ENCODE data around the gene CABP7.

CABP7 gene

DNA sequence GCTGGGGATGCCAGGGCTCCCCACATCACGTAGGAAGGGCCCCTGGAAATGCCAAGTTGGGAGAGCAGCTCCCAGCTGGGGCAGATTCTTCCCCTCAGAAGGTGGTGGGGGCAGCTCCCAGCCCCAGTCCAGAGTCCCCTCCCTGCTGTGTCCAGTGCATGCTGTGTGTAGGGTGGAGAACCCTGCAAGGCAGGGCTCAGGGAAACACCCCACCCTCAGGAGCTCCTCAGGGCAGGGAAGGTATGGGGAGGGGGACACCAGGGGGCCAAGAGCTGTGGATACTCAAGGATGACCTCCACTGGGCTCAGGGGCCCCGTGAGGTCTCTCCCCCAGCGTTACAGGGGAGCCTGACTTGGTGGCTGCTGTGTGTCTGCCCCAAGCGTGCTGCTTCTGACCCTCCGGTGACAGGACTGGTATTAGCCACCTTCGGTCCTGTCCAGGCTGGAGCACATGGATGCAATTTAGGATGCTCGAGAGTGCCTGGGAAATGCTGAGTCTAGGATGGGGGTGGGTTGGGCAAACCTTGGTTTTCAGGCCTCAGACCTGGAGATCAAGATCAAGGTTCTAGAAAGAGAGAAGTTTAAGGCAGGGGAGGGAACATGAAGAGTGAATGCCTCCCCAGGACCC lies 16.1 kb upstream of the CABP7 start:
- no peaks in the 10 kb centered on the region for H3K36me3 ChIP-seq (ENCODE audit: insufficient read depth, low read length)
- no peak overlapping the region for H3K4me3 ChIP-seq (ENCODE audit: low read depth in 1 of 2, low read length in 2 of 2)
- H3K4me1 ChIP-seq (ENCODE audit: insufficient read depth, low read length), result peaks cover 14% of the 10 kb centered on the region
- H3K27ac ChIP-seq (ENCODE audit: low read depth, low read length), result no peak overlapping the region
- H3K9me3 ChIP-seq (ENCODE audit: low read length), result no peaks in the 10 kb centered on the region
- no peak overlapping the region for H3K9ac ChIP-seq (ENCODE audit: low read length)
- H3K27me3 ChIP-seq (ENCODE audit: control insufficient read depth in 1 of 2, insufficient read depth in 2 of 2, low read length in 2 of 2), result peaks cover 0 to 30% of the 10 kb centered on the region in 2 donors

- H3K9me3 ChIP-seq (ENCODE audit: low read length), result no peaks in the 10 kb centered on the region
- H3K4me1 ChIP-seq (ENCODE audit: insufficient read depth, low read length), result peaks cover 14% of the 10 kb centered on the region
- no peak overlapping the region for H3K4me3 ChIP-seq (ENCODE audit: low read depth in 1 of 2, low read length in 2 of 2)
- no peak overlapping the region for H3K27ac ChIP-seq (ENCODE audit: low read depth, low read length)
- no peak overlapping the region for H3K9ac ChIP-seq (ENCODE audit: low read length)
- H3K27me3 ChIP-seq (ENCODE audit: control insufficient read depth in 1 of 2, insufficient read depth in 2 of 2, low read length in 2 of 2), result peaks cover 0 to 30% of the 10 kb centered on the region in 2 donors
- H3K36me3 ChIP-seq (ENCODE audit: insufficient read depth, low read length), result no peaks in the 10 kb centered on the region
These were observed 15.1 kb upstream of the CABP7 start for GRCh38 chr22:29704528-29705285.

- peaks cover 0 to 29% of the 10 kb centered on the region in 2 donors for H3K27me3 ChIP-seq (ENCODE audit: control insufficient read depth in 1 of 2, insufficient read depth in 2 of 2, low read length in 2 of 2)
- H3K4me1 ChIP-seq (ENCODE audit: insufficient read depth, low read length), result peaks cover 14% of the 10 kb centered on the region
- no peaks in the 10 kb centered on the region for H3K36me3 ChIP-seq (ENCODE audit: insufficient read depth, low read length)
- H3K9me3 ChIP-seq (ENCODE audit: low read length), result no peaks in the 10 kb centered on the region
- no peak overlapping the region for H3K9ac ChIP-seq (ENCODE audit: low read length)
- H3K27ac ChIP-seq (ENCODE audit: low read depth, low read length), result no peak overlapping the region
- no peak overlapping the region for H3K4me3 ChIP-seq (ENCODE audit: low read depth in 1 of 2, low read length in 2 of 2)
These were observed 14.2 kb upstream of the CABP7 start for GRCh38 chr22:29705651-29706050.

DNA sequence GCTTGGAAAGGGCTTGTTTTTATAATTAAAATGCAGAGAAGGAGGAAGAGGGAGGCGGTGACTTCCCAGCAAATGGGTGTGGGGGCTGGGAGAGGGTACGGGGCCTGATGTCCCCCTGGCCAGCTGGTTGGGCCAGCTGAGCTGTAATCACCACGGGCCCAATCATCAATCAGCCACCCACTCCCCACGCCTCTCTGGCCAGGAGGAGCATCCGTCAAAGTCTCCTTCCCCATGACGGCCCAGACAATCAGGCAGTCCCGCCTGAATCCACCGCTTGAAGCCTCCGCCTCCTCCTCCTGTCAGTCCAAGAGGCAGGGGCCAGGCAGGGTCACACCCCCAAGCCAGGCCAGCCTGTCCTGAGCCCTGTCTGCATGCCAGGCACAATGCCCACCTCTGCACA lies 13.3 kb upstream of the CABP7 start:
- Histone ChIP-seq H3K27ac (ENCODE audit: low read depth, low read length) (no peak overlapping the region), H3K9me3 (ENCODE audit: low read length) (no peaks in the 10 kb centered on the region), H3K4me3 (ENCODE audit: low read depth in 1 of 2, low read length in 2 of 2) (no peak overlapping the region), H3K4me1 (ENCODE audit: insufficient read depth, low read length) (peaks cover 14% of the 10 kb centered on the region), H3K27me3 (ENCODE audit: control insufficient read depth in 1 of 2, insufficient read depth in 2 of 2, low read length in 2 of 2) (peaks cover 0 to 23% of the 10 kb centered on the region in 2 donors), H3K9ac (ENCODE audit: low read length) (no peak overlapping the region), H3K36me3 (ENCODE audit: insufficient read depth, low read length) (no peaks in the 10 kb centered on the region)

DNA sequence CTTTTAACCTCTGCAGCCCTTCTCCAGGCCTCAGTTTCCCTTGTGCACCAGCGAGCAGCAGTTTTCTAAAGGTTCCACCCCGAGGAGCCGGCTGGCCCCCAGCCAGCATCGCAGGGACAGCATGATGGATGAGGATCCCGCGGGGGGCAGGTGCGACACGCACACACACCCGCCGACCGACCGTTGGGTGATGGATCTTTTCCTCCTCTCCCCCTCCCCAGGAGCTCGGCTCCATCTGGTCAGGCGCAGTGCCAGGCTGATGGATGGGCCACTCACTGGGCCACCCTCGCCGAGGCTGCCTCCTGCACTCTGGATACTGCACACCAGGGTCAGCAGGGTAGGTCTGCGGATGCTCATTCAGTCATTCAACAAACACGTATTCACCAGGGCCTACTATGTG lies 12.8 kb upstream of the CABP7 start:
- H3K9me3 ChIP-seq (ENCODE audit: low read length), result no peaks in the 10 kb centered on the region

GRCh38 chr22:29707471-29707870 lies 12.3 kb upstream of the CABP7 start:
- no peak overlapping the region for H3K27ac ChIP-seq (ENCODE audit: low read depth, low read length)
- no peaks in the 10 kb centered on the region for H3K9me3 ChIP-seq (ENCODE audit: low read length)
- no peak overlapping the region for H3K4me3 ChIP-seq (ENCODE audit: low read depth in 1 of 2, low read length in 2 of 2)
- no peaks in the 10 kb centered on the region for H3K36me3 ChIP-seq (ENCODE audit: insufficient read depth, low read length)
- peaks cover 14% of the 10 kb centered on the region for H3K4me1 ChIP-seq (ENCODE audit: insufficient read depth, low read length)
- no peak overlapping the region for H3K9ac ChIP-seq (ENCODE audit: low read length)
- peaks cover 0 to 17% of the 10 kb centered on the region in 2 donors for H3K27me3 ChIP-seq (ENCODE audit: control insufficient read depth in 1 of 2, insufficient read depth in 2 of 2, low read length in 2 of 2)

More for the DNA sequence above, 12.8 kb upstream of the CABP7 start:
- H3K9ac ChIP-seq (ENCODE audit: low read length), result no peak overlapping the region
- peaks cover 0 to 22% of the 10 kb centered on the region in 2 donors for H3K27me3 ChIP-seq (ENCODE audit: control insufficient read depth in 1 of 2, insufficient read depth in 2 of 2, low read length in 2 of 2)
- H3K27ac ChIP-seq (ENCODE audit: low read depth, low read length), result no peak overlapping the region
- H3K4me3 ChIP-seq (ENCODE audit: low read depth in 1 of 2, low read length in 2 of 2), result no peak overlapping the region
- no peaks in the 10 kb centered on the region for H3K36me3 ChIP-seq (ENCODE audit: insufficient read depth, low read length)
- peaks cover 14% of the 10 kb centered on the region for H3K4me1 ChIP-seq (ENCODE audit: insufficient read depth, low read length)

DNA sequence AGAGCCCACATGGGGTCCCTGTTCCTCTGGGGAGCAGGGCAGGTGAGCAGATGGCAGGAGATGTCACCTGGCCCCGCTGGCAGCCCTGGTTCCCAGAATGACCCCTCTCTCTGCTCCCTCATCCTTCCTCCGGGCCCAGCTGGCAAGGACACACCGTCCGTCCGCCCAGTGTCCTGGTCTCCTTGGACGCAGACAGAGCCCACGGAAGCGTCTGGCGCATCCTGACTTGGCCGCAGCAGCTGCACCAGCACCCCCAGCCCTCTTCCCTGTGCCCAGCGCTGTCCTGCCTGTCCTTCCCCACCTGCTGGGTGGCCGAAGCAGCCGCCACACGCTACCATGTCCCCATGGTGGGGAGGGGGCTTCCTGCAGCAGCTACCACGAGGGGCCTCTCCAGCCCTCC lies 9.6 kb upstream of the CABP7 start:
- Histone ChIP-seq H3K4me3 (ENCODE audit: low read depth in 1 of 2, low read length in 2 of 2) (no peak overlapping the region), H3K9ac (ENCODE audit: low read length) (no peak overlapping the region), H3K36me3 (ENCODE audit: insufficient read depth, low read length) (no peaks in the 10 kb centered on the region), H3K4me1 (ENCODE audit: insufficient read depth, low read length) (peaks cover 5% of the 10 kb centered on the region), H3K27ac (ENCODE audit: low read depth, low read length) (no peak overlapping the region), H3K27me3 (ENCODE audit: control insufficient read depth in 1 of 2, insufficient read depth in 2 of 2, low read length in 2 of 2) (peaks cover 0 to 4% of the 10 kb centered on the region in 2 donors), H3K9me3 (ENCODE audit: low read length) (no peaks in the 10 kb centered on the region)

DNA sequence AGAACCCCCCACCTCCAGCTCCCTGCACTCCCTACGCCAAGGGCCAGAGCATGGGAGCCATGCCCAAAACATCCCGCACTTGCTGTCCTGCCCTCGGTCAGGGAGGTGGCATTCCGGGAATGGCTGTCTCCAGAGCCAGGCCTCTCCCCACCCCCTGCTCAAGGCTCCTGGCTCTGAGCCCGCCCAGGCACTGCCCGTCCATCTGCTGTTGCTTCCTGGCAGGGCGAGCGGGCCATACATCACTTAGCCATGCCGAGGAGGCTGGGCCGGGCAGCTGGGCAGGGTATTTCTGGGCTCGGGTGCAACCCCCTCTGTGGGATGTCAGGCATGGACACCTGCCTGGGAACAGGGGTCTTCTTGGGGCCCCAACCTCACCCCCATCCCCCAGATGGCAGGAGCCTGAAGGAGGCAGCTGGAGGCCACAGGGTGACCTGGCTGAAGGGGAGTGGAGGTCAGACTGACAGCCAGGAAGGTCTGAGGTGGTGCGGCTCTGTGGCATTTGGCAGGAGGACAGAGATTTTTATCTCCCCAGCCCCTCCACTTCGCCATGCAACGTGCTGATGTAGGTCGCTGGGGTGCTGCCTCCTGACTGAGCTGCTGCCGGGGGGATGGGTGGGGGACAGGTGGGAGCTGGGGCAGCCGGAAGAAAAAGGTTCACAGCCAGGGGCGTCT lies 8.7 kb upstream of the CABP7 start:
- Histone ChIP-seq H3K36me3 (ENCODE audit: insufficient read depth, low read length) (no peaks in the 10 kb centered on the region), H3K27ac (ENCODE audit: low read depth, low read length) (no peak overlapping the region), H3K9me3 (ENCODE audit: low read length) (no peaks in the 10 kb centered on the region), H3K4me3 (ENCODE audit: low read depth in 1 of 2, low read length in 2 of 2) (no peak overlapping the region), H3K4me1 (ENCODE audit: insufficient read depth, low read length) (no peaks in the 10 kb centered on the region), H3K27me3 (ENCODE audit: control insufficient read depth in 1 of 2, insufficient read depth in 2 of 2, low read length in 2 of 2) (peaks cover 0 to 11% of the 10 kb centered on the region in 2 donors), H3K9ac (ENCODE audit: low read length) (no peak overlapping the region)

DNA sequence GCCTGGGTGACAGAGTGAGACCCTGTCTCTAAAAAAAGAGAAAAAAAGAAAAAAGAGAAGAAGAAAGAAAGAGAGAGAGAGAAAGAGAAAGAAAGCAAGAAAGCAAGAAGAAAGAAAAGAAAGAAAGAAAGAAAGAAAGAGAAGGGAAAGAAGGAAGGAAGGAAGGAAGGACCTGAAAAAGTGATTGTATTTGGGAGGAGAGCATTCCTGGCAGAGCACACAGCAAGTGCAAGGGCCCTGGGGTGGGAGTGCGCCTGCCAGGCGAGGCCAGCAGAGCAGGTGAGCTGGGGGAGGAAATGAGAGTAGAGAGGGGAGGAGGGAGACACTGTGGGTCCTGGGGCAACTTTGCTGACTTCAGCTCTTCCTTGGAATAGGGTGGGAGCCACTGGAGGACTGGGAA lies 7.7 kb upstream of the CABP7 start:
- no peaks in the 10 kb centered on the region for H3K9me3 ChIP-seq (ENCODE audit: low read length)
- H3K4me3 ChIP-seq (ENCODE audit: low read depth in 1 of 2, low read length in 2 of 2), result no peak overlapping the region
- H3K36me3 ChIP-seq (ENCODE audit: insufficient read depth, low read length), result no peaks in the 10 kb centered on the region
- H3K4me1 ChIP-seq (ENCODE audit: insufficient read depth, low read length), result no peaks in the 10 kb centered on the region
- peaks cover 0 to 8% of the 10 kb centered on the region in 2 donors for H3K27me3 ChIP-seq (ENCODE audit: control insufficient read depth in 1 of 2, insufficient read depth in 2 of 2, low read length in 2 of 2)
- no peak overlapping the region for H3K9ac ChIP-seq (ENCODE audit: low read length)
- no peak overlapping the region for H3K27ac ChIP-seq (ENCODE audit: low read depth, low read length)

DNA sequence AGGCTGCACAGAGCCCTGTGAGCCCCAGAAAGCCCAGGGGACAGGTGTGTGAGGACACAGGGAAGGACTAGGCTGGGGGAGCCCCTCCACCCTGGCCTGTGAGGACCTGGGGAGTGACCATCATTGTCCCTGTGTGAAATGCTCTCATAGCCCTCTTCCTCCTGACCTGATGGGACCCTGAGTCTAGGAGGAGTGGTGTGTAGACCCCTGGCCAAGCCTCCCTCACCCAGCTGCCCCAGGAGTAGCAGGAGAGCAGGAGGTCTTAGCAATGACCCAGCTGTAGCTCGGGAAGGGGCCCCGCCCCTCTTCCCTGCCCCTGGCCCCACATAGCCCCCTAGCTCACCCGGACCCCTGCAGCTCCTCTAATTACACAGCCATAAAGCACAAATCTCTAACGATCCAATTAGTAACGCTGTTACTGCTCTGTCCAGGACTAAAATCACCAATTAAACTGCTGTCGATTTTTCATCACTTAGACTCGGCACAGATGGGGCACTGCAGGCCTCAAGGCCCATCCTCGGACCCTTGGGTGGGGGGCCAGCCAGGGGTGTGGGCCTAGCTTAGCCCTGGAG lies 6.6 kb upstream of the CABP7 start:
- H3K9ac ChIP-seq (ENCODE audit: low read length), result no peak overlapping the region
- H3K27me3 ChIP-seq (ENCODE audit: control insufficient read depth in 1 of 2, insufficient read depth in 2 of 2, low read length in 2 of 2), result peaks cover 0 to 8% of the 10 kb centered on the region in 2 donors
- H3K36me3 ChIP-seq (ENCODE audit: insufficient read depth, low read length), result no peaks in the 10 kb centered on the region
- no peaks in the 10 kb centered on the region for H3K9me3 ChIP-seq (ENCODE audit: low read length)
- no peak overlapping the region for H3K4me3 ChIP-seq (ENCODE audit: low read depth in 1 of 2, low read length in 2 of 2)
- no peak overlapping the region for H3K27ac ChIP-seq (ENCODE audit: low read depth, low read length)
- no peaks in the 10 kb centered on the region for H3K4me1 ChIP-seq (ENCODE audit: insufficient read depth, low read length)

- H3K27ac ChIP-seq (ENCODE audit: low read depth, low read length), result no peak overlapping the region
- no peak overlapping the region for H3K9ac ChIP-seq (ENCODE audit: low read length)
- H3K9me3 ChIP-seq (ENCODE audit: low read length), result no peaks in the 10 kb centered on the region
- H3K36me3 ChIP-seq (ENCODE audit: insufficient read depth, low read length), result no peaks in the 10 kb centered on the region
- no peaks in the 10 kb centered on the region for H3K4me1 ChIP-seq (ENCODE audit: insufficient read depth, low read length)
- peaks cover 13 to 23% of the 10 kb centered on the region in 2 donors for H3K27me3 ChIP-seq (ENCODE audit: control insufficient read depth in 1 of 2, insufficient read depth in 2 of 2, low read length in 2 of 2)
- H3K4me3 ChIP-seq (ENCODE audit: low read depth in 1 of 2, low read length in 2 of 2), result no peak overlapping the region
These were observed 4.6 kb upstream of the CABP7 start for GRCh38 chr22:29715240-29715639.

Data from muscle layer of colon (tissue), 2 donors.